Keratinocyte (primary cell): ENCODE data around the gene GRN. TPM values are rescaled to one million over a fixed set of nuclear protein-coding genes. Genes with fewer than 3 reads are reported as not detected.

Experiments
- DNase-seq: peaks from one replicate; pipeline ENCODE4 v3.0.0-alpha.2; 2011; ENCODE audit warnings: low read depth, missing footprints, low spot score
- FAIRE-seq: peaks from 2 replicates; lab custom pipeline; 2011; peaks lifted over from hg19 to GRCh38; lab: Jason Lieb, UNC
- H2AFZ ChIP-seq: 2 replicates; pipeline ENCODE4 v1.6.0; 2012; ENCODE audit warnings: low read length, control low read depth, inconsistent platforms; ENCODE audit not compliant: control insufficient read depth
- H3K27ac ChIP-seq: 2 replicates; pipeline ENCODE4 v1.5.1; 2011; ENCODE audit warnings: low read length; ENCODE audit not compliant: control insufficient read depth, insufficient read depth
- H3K27me3 ChIP-seq: 3 replicates; pipeline ENCODE4 v1.6.0; 2011; ENCODE audit warnings: low read length; ENCODE audit not compliant: control insufficient read depth, insufficient read depth; ENCODE audit errors: extremely low read depth
- H3K36me3 ChIP-seq, 2 experiments: 2 replicates in 1 of 2; 3 replicates in 1 of 2; pipeline ENCODE4 v1.5.1; 2011; ENCODE audit warnings: low read length in 2 of 2, mild to moderate bottlenecking in 1 of 2; ENCODE audit not compliant: control insufficient read depth in 2 of 2, insufficient read depth in 2 of 2; ENCODE audit errors: extremely low read depth in 1 of 2
- H3K4me1 ChIP-seq: 3 replicates; pipeline ENCODE4 v1.5.1; 2011; ENCODE audit warnings: low read length; ENCODE audit not compliant: control insufficient read depth, insufficient read depth; ENCODE audit errors: extremely low read depth
- H3K4me2 ChIP-seq: 3 replicates; pipeline ENCODE4 v1.6.0; 2011; ENCODE audit warnings: low read depth, low read length; ENCODE audit not compliant: control insufficient read depth, insufficient read depth; ENCODE audit errors: extremely low read depth
- H3K4me3 ChIP-seq, 3 experiments: fragments of 200-600 bp in 1 of 3; sonication (generic) in 1 of 3; 2 replicates in 2 of 3; 3 replicates in 1 of 3; pipeline ENCODE4 v1.5.1; 2011 to 2016; ENCODE audit warnings: low read length in 3 of 3, mild to moderate bottlenecking in 3 of 3, control low read depth in 2 of 3, inconsistent platforms in 1 of 3, low read depth in 1 of 3, mixed read lengths in 1 of 3, mixed run types in 1 of 3, moderate library complexity in 1 of 3; ENCODE audit not compliant: control insufficient read depth in 2 of 3, insufficient read depth in 2 of 3; ENCODE audit errors: extremely low read depth in 1 of 3
- H3K79me2 ChIP-seq: 2 replicates; pipeline ENCODE4 v1.6.0; 2012; ENCODE audit warnings: low read length; ENCODE audit not compliant: control insufficient read depth, insufficient read depth
- H3K9ac ChIP-seq: 3 replicates; pipeline ENCODE4 v1.6.0; 2011; ENCODE audit warnings: low read length; ENCODE audit not compliant: control insufficient read depth, insufficient read depth; ENCODE audit errors: extremely low read depth
- H3K9me1 ChIP-seq: 3 replicates; pipeline ENCODE4 v1.6.0; 2011; ENCODE audit warnings: low read length; ENCODE audit not compliant: control insufficient read depth, insufficient read depth; ENCODE audit errors: extremely low read depth
- H3K9me3 ChIP-seq: 2 replicates; pipeline ENCODE4 v1.5.1; 2012; ENCODE audit warnings: low read depth, low read length; ENCODE audit not compliant: control insufficient read depth
- H4K20me1 ChIP-seq: 3 replicates; pipeline ENCODE4 v1.6.0; 2011; ENCODE audit warnings: low read length; ENCODE audit not compliant: control insufficient read depth, insufficient read depth; ENCODE audit errors: extremely low read depth
- CTCF ChIP-seq, 3 experiments: IDR thresholded peaks in 1 of 3; conservative IDR thresholded peaks in 1 of 3; optimal IDR thresholded peaks in 1 of 3; 2 replicates in 2 of 3; 3 replicates in 1 of 3; pipeline versions ENCODE3 to v1.5.1; 2011; ENCODE audit warnings: low read length in 3 of 3, mild to moderate bottlenecking in 3 of 3, moderate library complexity in 2 of 3, control low read depth in 1 of 3, inconsistent platforms in 1 of 3; ENCODE audit not compliant: insufficient read depth in 2 of 3; ENCODE audit errors: extremely low read depth in 1 of 3
- EZH2 ChIP-seq: IDR thresholded peaks from one replicate; pipeline ENCODE4 v1.6.1; 2012; ENCODE audit warnings: inconsistent platforms, mild to moderate bottlenecking, low read length, moderate library complexity
- dilution Hi-C: fragments of 300-500 bp; cut with MboI; formaldehyde crosslinking; loops from one replicate; pipeline ENCODE4 v1.7.0; 2020; ENCODE audit warnings: low sequenced_read_pairs; ENCODE audit not compliant: extremely low pct_ligation_motif_present
- polyA plus RNA-seq, 5 experiments: library from polyadenylated mRNA; depleted of rRNA in 3 of 5; stranded (reverse) in 3 of 5; stranded (forward) in 1 of 5; unstranded in 1 of 5; fragments of >200 nt; gene quantifications; 1 replicate in 1 of 5; 2 replicates in 3 of 5; 3 replicates in 1 of 5; pipeline versions ENCODE4 v1.2.1 to v1.2.3, GENCODE V29; 2011 to 2012; ENCODE audit warnings: missing spikeins in 2 of 5, low read depth in 1 of 5, low replicate concordance in 1 of 5

GRN gene
- polyA plus RNA-seq, 1 donor (not counting 4 experiments of a cell fraction or from before 2014, with no cell fraction given): 179 TPM

- H3K36me3 ChIP-seq: no peaks in the 10 kb centered on the region
- no peak overlapping the region for H3K4me3 ChIP-seq
- dilution Hi-C loops: no loop called here
- TF ChIP-seq EZH2: no peak
- TF ChIP-seq CTCF (optimal IDR thresholded peaks at IDR 0.05 in 1 of 3, IDR thresholded peaks at IDR 0.05 in 1 of 3, conservative IDR thresholded peaks at IDR 0.05 in 1 of 3; ENCODE audit: extremely low read depth in 1 of 3, insufficient read depth in 2 of 3, low read length in 3 of 3): no peak
- FAIRE-seq (no peak), DNase-seq (no peak)
- no peak overlapping the region for H3K9ac ChIP-seq
- H3K9me3 ChIP-seq: no peaks in the 10 kb centered on the region
- H4K20me1 ChIP-seq: no peaks in the 10 kb centered on the region
- no peak overlapping the region for H2AFZ ChIP-seq
- no peaks in the 10 kb centered on the region for H3K9me1 ChIP-seq
- H3K79me2 ChIP-seq: no peaks in the 10 kb centered on the region
- H3K4me1 ChIP-seq: peaks cover 3% of the 10 kb centered on the region
- no peak overlapping the region for H3K4me2 ChIP-seq
- H3K27me3 ChIP-seq: no peaks in the 10 kb centered on the region
- no peak overlapping the region for H3K27ac ChIP-seq
These were observed 10.8 kb upstream of the GRN start for GRCh38 chr17:44334315-44334714.

GRCh38 chr17:44334727-44335126 is 10.4 kb upstream of the GRN start:
- DNase-seq (no peak), FAIRE-seq (no peak)
- Histone ChIP-seq H3K27ac (no peak overlapping the region), H3K4me2 (no peak overlapping the region), H2AFZ (no peak overlapping the region), H3K9me3 (no peaks in the 10 kb centered on the region), H3K9ac (no peak overlapping the region), H3K9me1 (no peaks in the 10 kb centered on the region), H3K36me3 (no peaks in the 10 kb centered on the region), H3K27me3 (no peaks in the 10 kb centered on the region), H3K4me1 (peaks cover 3% of the 10 kb centered on the region), H3K4me3 (no peak overlapping the region), H4K20me1 (no peaks in the 10 kb centered on the region), H3K79me2 (no peaks in the 10 kb centered on the region)
- no peak for TF ChIP-seq CTCF (optimal IDR thresholded peaks at IDR 0.05 in 1 of 3, IDR thresholded peaks at IDR 0.05 in 1 of 3, conservative IDR thresholded peaks at IDR 0.05 in 1 of 3; ENCODE audit: extremely low read depth in 1 of 3, insufficient read depth in 2 of 3, low read length in 3 of 3)
- TF ChIP-seq EZH2: no peak
- dilution Hi-C loops: no loop called here
